C4-2B (cell line): Measurements from ENCODE around the gene FNDC4.
A peak's percentile ranks its signal among the peaks of the same experiment; 100 is the strongest.

Experiments
- H3K27ac ChIP-seq: fragments of 450-650 bp; 2 replicates; pipeline ENCODE4 v1.5.1; 2017
- ZFX ChIP-seq: fragments of 450-650 bp; IDR thresholded peaks from 2 replicates; pipeline ENCODE4 v1.6.1; 2017
- TF ChIP-seq, protein P1 (sequence below): fragments of 450-650 bp; conservative IDR thresholded peaks from 2 replicates; pipeline ENCODE4 v1.5.1; 2017; ENCODE audit warnings: mild to moderate bottlenecking

FNDC4 gene

GRCh38 chr2:27441958-27442919, 52.8 kb downstream of the FNDC4 start, which contains the start of gene KRTCAP3:
KRTCAP3 (plus strand) TSS chr2:27442381; CDS start chr2:27442413, 32 bp downstream.
- peak; percentile 79 for TF ChIP-seq ZFX
- TF ChIP-seq, protein P1, sequence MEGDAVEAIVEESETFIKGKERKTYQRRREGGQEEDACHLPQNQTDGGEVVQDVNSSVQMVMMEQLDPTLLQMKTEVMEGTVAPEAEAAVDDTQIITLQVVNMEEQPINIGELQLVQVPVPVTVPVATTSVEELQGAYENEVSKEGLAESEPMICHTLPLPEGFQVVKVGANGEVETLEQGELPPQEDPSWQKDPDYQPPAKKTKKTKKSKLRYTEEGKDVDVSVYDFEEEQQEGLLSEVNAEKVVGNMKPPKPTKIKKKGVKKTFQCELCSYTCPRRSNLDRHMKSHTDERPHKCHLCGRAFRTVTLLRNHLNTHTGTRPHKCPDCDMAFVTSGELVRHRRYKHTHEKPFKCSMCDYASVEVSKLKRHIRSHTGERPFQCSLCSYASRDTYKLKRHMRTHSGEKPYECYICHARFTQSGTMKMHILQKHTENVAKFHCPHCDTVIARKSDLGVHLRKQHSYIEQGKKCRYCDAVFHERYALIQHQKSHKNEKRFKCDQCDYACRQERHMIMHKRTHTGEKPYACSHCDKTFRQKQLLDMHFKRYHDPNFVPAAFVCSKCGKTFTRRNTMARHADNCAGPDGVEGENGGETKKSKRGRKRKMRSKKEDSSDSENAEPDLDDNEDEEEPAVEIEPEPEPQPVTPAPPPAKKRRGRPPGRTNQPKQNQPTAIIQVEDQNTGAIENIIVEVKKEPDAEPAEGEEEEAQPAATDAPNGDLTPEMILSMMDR, result peak; percentile 79

More at GRCh38 chr2:27441958-27442919, 52.8 kb downstream of the FNDC4 start, which contains the start of gene KRTCAP3:
- H3K27ac ChIP-seq, result peak within 1 kb of the TSS; percentile 91
